ENCODE data around the gene TAAR2.
"Not testable (repeated sequence)": the region's sequence is repeated elsewhere in the genome, so short reads cannot be mapped to it uniquely, and the experiment has no call there.

- not testable (repeated sequence) for TF ChIP-seq POLR2AphosphoS5, POLR2A, POU2F2 (IDR thresholded peaks at IDR 0.05; ENCODE audit: low read depth, low read length)
Observed at GRCh38 chr6:132635288-132635687, 11.2 kb upstream of the TAAR2 start.
